ENCODE measurements around the gene RNF150.

- TF ChIP-seq CTCF (IDR thresholded peaks at IDR 0.05), result no peak
- TF ChIP-seq POLR2AphosphoS5 (IDR thresholded peaks at IDR 0.05), result no peak
- TF ChIP-seq POLR2A (IDR thresholded peaks at IDR 0.05), result no peak
Observed at GRCh38 chr4:140854168-140854567, 279.1 kb downstream of the RNF150 start.

All from stomach (tissue), 4 donors.